ENCODE data around the gene ADD1.

ADD1 gene

DNA sequence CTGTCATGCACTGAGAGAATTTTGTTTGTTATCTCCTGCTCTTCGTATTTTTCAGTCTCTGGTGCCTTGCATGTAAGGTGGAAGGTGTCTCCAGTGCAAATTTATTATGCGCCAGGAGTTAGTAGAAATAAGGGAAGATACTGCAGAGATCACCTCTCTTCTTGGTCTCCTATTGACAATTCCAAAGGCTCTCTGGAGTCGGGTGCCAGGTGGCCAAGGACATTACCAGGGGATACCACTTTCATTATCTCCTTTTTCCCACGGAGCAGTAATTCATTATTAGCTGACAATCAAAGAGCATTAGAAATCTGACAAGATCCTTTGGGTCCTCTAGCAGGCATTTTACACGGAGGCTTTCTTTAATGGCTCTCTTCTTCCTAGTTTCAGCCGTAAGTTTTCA lies 26.0 kb downstream of the ADD1 start:
- TF ChIP-seq, protein P1, sequence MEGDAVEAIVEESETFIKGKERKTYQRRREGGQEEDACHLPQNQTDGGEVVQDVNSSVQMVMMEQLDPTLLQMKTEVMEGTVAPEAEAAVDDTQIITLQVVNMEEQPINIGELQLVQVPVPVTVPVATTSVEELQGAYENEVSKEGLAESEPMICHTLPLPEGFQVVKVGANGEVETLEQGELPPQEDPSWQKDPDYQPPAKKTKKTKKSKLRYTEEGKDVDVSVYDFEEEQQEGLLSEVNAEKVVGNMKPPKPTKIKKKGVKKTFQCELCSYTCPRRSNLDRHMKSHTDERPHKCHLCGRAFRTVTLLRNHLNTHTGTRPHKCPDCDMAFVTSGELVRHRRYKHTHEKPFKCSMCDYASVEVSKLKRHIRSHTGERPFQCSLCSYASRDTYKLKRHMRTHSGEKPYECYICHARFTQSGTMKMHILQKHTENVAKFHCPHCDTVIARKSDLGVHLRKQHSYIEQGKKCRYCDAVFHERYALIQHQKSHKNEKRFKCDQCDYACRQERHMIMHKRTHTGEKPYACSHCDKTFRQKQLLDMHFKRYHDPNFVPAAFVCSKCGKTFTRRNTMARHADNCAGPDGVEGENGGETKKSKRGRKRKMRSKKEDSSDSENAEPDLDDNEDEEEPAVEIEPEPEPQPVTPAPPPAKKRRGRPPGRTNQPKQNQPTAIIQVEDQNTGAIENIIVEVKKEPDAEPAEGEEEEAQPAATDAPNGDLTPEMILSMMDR (IDR thresholded peaks at IDR 0.05; ENCODE audit: low read length, missing control alignments): no peak
- no peak overlapping the region for H3K4me3 ChIP-seq (replicated peaks; ENCODE audit: low read depth, low read length)
- DNase-seq (ENCODE audit: low read depth): no peak

- H3K4me3 ChIP-seq (replicated peaks; ENCODE audit: low read depth, low read length): no peak overlapping the region
- TF ChIP-seq, protein P1 (IDR thresholded peaks at IDR 0.05; ENCODE audit: low read length, missing control alignments): no peak
- no peak for DNase-seq (ENCODE audit: low read depth)
These were observed 26.4 kb downstream of the ADD1 start for GRCh38 chr4:2870082-2870481.

DNA sequence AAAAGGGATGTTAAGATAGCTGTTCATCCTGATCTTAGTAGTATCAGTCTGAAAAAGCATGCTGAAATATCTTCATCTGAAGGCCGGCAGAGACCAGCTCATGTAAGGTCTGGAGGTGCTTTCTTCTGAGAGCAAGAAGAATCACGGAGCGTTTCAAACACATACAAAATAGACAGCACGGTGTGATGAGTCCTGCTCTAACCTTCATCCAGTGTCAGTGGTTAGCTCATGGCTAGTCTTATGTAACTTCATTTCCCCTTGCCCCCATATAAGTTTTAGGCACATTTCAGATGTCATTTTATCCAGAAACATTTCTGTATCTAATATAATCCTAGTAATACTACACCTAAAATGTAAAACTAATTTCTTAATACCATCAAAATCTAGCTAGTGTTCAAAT lies 27.8 kb downstream of the ADD1 start:
- TF ChIP-seq, protein P1 (IDR thresholded peaks at IDR 0.05; ENCODE audit: low read length, missing control alignments): no peak
- DNase-seq (ENCODE audit: low read depth): no peak
- H3K4me3 ChIP-seq (replicated peaks; ENCODE audit: low read depth, low read length): no peak overlapping the region

GRCh38 chr4:2871911-2872310 lies 28.3 kb downstream of the ADD1 start:
- TF ChIP-seq, protein P1 (IDR thresholded peaks at IDR 0.05; ENCODE audit: low read length, missing control alignments): no peak
- no peak overlapping the region for H3K4me3 ChIP-seq (replicated peaks; ENCODE audit: low read depth, low read length)

GRCh38 chr4:2873329-2873728 lies 29.7 kb downstream of the ADD1 start:
- no peak overlapping the region for H3K4me3 ChIP-seq (replicated peaks; ENCODE audit: low read depth, low read length)
- DNase-seq (ENCODE audit: low read depth): no peak
- TF ChIP-seq, protein P1 (IDR thresholded peaks at IDR 0.05; ENCODE audit: low read length, missing control alignments): no peak

More at GRCh38 chr4:2871911-2872310, 28.3 kb downstream of the ADD1 start:
- DNase-seq (ENCODE audit: low read depth): no peak

GRCh38 chr4:2874861-2875260 lies 31.2 kb downstream of the ADD1 start:
- H3K4me3 ChIP-seq (replicated peaks; ENCODE audit: low read depth, low read length): no peak overlapping the region
- no peak for DNase-seq (ENCODE audit: low read depth)
- TF ChIP-seq, protein P1 (IDR thresholded peaks at IDR 0.05; ENCODE audit: low read length, missing control alignments): no peak

DNA sequence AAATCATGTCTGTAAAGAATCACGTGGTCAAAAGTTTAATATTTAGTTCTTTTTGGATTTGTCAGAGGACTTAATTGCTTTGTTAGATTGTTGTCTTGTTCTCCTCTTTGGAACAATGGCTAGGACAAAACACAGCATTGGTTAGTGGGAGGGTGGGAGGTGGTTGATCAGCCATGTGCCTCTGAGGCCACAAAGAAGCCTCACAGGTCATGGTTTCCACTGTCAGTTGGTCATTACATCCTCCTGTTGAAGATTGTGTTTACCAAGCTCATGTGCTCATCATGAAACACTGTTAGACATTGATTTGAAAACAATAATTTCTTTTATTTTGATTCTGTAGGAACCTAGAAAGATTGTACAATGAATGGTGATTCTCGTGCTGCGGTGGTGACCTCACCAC lies 31.9 kb downstream of the ADD1 start:
- no peak for DNase-seq (ENCODE audit: low read depth)
- H3K4me3 ChIP-seq (replicated peaks; ENCODE audit: low read depth, low read length): no peak overlapping the region
- TF ChIP-seq, protein P1 (IDR thresholded peaks at IDR 0.05; ENCODE audit: low read length, missing control alignments): no peak

Measured in fibroblast of pulmonary artery (primary cell).